Measurements from ENCODE around the gene TRERF1. TPM values are rescaled to one million over a fixed set of nuclear protein-coding genes. Genes with fewer than 3 reads are reported as not detected.

Gene TRERF1
- total RNA-seq, 1 donor = 12.0 TPM

DNA sequence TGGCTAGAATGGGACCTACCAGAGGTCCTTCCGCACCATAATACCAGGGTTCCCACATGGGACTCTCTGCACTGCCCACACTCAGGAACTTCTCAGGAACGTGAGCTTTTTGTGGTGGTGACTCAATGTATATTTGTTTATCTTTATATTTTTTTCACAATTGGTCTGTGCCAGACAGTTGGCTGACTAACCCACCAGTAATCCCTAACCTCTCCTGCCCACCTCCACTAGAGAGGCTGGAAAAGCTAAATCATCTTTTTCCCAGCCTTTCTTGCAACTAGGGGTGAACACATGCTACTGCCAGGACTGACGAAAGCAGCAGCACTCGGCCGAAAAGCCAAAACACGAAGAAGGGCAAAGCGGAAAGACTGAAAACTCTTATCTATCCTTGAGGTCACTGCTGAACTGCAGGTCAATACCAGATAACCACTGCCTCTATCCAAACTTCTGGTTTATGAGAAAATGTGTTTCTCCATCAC, 112.9 kb downstream of the TRERF1 start:
- peak; percentile 98 for DNase-seq (ENCODE audit: low read depth)
- TF ChIP-seq, protein P1, sequence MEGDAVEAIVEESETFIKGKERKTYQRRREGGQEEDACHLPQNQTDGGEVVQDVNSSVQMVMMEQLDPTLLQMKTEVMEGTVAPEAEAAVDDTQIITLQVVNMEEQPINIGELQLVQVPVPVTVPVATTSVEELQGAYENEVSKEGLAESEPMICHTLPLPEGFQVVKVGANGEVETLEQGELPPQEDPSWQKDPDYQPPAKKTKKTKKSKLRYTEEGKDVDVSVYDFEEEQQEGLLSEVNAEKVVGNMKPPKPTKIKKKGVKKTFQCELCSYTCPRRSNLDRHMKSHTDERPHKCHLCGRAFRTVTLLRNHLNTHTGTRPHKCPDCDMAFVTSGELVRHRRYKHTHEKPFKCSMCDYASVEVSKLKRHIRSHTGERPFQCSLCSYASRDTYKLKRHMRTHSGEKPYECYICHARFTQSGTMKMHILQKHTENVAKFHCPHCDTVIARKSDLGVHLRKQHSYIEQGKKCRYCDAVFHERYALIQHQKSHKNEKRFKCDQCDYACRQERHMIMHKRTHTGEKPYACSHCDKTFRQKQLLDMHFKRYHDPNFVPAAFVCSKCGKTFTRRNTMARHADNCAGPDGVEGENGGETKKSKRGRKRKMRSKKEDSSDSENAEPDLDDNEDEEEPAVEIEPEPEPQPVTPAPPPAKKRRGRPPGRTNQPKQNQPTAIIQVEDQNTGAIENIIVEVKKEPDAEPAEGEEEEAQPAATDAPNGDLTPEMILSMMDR (IDR thresholded peaks at IDR 0.05; ENCODE audit: insufficient read depth, low read length) = peak; percentile 58
- no peak overlapping the region for H3K4me3 ChIP-seq (ENCODE audit: low read depth, low read length)

DNA sequence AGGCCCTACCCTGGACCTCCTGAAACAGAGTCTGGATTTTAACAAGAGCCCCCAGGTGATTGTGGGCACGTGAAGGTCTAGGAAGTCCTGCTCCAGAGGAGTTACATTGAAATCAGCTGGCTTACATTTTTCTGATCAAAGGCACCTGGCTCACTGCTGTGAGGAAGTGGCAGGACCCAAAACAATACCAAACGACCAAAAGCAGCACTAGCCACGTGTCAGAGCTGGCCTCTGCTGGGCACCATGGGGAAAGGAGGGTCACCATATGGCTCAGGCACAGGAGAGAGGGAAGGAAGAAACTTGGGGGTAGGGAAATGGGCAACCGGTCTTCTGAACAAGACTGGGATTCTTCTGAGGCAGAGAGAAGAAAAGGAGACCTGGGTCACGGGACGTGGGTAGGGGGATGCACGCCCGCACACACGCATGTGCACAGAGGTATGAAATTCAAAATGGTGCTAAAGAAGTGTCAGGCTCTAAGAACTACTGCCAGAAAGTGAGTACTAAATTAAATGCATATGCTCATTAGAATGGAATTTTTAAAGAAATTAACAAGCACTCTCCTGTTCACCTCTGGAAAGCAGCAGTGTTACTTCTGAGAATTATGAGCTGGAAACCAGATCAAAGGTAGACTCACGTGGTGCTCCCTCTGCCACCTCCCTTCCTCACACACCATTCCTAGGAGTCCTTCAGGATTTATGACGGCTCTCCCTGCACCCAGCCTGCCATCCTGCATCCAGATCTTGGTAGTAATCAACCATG, 113.6 kb downstream of the TRERF1 start:
- no peak overlapping the region for H3K4me3 ChIP-seq (ENCODE audit: low read depth, low read length)
- TF ChIP-seq, protein P1 (IDR thresholded peaks at IDR 0.05; ENCODE audit: insufficient read depth, low read length) = no peak
- no peak for DNase-seq (ENCODE audit: low read depth)

DNA sequence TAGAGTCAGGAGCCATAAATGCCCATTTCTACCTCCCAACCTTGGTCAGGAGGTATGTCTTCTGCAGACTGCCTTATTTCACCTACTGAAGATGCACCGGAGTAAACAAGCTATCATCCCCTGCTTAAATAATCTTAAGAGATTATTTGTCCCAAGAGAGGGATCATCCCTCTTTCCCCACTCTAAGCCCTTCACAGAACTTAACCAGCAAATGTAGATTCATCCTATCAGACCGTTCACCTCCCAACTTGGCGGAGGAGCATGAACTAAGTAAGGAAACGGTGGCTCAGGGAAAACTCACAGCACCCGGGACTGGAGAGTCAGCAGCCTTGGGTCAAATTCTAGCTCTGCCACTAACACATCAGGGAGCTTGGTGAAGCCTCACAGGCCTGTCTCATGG, 115.3 kb downstream of the TRERF1 start:
- DNase-seq (ENCODE audit: low read depth) = no peak
- H3K4me3 ChIP-seq (ENCODE audit: low read depth, low read length) = no peak overlapping the region
- TF ChIP-seq, protein P1 (IDR thresholded peaks at IDR 0.05; ENCODE audit: insufficient read depth, low read length) = no peak

DNA sequence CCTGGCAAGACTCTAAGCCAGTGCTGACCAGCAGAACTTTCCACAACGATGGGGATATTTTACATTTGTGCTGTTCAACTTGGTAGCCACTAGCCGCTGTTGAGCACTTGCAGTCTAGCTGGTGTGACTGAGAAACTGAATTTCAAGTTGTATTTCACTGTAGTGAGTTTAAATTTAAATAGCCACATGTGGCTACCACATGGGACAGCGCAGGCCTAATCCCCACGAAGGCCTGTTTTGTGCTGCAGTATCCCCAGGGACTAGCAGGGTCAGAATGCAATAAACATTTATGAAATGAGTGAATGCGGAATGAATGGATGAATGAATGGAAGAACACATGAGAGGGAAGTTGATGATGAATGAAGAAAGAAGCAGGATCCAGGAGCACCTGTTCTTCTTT, 115.8 kb downstream of the TRERF1 start:
- TF ChIP-seq, protein P1 (IDR thresholded peaks at IDR 0.05; ENCODE audit: insufficient read depth, low read length) = no peak
- no peak overlapping the region for H3K4me3 ChIP-seq (ENCODE audit: low read depth, low read length)
- no peak for DNase-seq (ENCODE audit: low read depth)

DNA sequence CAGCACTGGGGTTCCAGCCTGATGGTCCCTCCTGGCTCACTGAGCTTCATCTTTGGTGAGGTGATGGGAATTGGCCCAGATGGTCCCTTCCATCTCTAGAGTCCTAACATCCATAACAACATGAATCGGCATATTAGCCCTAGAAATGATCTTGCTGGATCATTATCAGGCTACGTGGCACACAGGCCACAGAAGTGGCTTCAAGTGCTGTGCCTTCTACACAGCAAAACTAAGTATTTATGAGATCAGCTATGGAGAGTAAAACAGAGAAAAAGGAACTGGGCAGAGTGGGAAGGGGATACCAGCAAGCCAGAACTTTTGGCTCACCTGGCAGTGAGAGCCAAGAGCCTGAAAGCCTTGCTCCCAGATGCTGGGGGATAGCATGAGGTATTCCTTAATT, 116.9 kb downstream of the TRERF1 start:
- H3K4me3 ChIP-seq (ENCODE audit: low read depth, low read length) = no peak overlapping the region
- TF ChIP-seq, protein P1 (IDR thresholded peaks at IDR 0.05; ENCODE audit: insufficient read depth, low read length) = no peak
- DNase-seq (ENCODE audit: low read depth) = no peak

DNA sequence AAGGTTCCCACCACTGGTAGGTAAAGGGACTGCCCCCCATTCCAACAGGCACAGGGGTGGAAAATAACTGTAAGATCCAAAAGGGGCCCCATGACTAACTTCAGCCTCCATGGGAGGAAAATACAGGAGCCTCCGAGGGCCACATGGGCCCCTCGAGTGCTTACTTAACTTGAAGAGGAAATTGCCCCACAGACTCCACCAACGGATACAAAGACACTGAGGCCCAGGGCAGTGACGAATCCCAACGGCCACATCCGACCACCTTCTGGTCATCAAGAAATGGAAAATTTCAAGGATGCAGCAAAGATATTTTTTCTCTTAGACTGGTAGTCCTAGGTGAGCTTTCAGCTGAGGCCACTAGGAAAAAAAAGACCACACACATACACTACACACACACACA, 118.1 kb downstream of the TRERF1 start:
- no peak for DNase-seq (ENCODE audit: low read depth)
- no peak overlapping the region for H3K4me3 ChIP-seq (ENCODE audit: low read depth, low read length)
- TF ChIP-seq, protein P1 (IDR thresholded peaks at IDR 0.05; ENCODE audit: insufficient read depth, low read length) = no peak

All from fibroblast of the aortic adventitia (primary cell).